Measurements from ENCODE around the gene C6orf58.
"Not testable (repeated sequence)": the region's sequence is repeated elsewhere in the genome, so short reads cannot be mapped to it uniquely, and the experiment has no call there.

C6orf58 gene

DNA sequence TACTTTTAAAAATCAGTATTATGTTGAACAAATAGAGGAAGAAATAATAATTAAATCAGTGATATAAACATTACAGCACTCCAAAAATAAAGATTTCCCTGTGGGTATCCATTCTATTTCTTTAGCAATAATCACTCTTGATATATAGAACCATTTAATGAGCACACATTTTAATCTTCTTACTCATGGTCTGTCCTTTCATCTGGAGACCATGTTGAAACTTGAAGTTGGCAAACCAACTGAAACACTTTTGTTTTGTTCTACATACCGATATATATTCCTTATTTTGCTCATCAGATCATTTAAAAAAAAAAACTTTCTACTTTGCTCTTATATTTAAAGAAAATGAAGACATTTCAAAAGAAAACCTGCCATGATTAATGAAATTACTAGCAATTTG, 13.4 kb downstream of the C6orf58 start:
- Histone ChIP-seq H3K4me3 (ENCODE audit: extremely low read depth, insufficient read depth, low read length, poor library complexity, severe bottlenecking) (no peak overlapping the region), H3K4me1 (ENCODE audit: control insufficient read depth, insufficient read depth, low read length, poor library complexity, severe bottlenecking) (no peaks in the 10 kb centered on the region), H3K36me3 (ENCODE audit: control insufficient read depth, insufficient read depth, low read length) (no peaks in the 10 kb centered on the region), H3K27ac (ENCODE audit: low read depth, low read length, severe bottlenecking) (no peak overlapping the region), H3K9me3 (ENCODE audit: control insufficient read depth, low read length) (peaks cover 6% of the 10 kb centered on the region)
- WGBS, 2 experiments (ENCODE audit: insufficient coverage in 2 of 2), result 100% methylated on average over 1 of the region's 1 CpG; no CpG with 5 or more reads in 1 of the 2 experiments

DNA sequence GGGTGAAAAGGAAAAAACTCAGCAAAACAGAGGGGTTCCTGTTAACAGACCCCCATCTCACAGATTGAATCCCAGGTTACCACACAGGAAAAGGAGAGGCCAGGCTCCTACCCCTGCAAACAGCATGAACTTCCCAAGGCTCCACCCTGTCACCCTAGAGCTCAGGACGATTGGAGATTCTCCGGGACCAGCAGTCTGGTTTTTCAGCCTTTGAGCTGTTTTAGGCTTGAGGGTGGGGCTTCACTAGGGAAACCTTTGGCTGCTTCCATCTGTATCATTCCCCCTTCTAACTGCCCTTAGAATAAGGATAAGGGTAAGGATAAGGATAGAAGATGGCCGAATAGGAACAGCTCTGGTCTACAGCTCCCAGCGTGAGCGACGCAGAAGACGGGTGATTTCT, 16.0 kb downstream of the C6orf58 start:
- Histone ChIP-seq H3K36me3 (ENCODE audit: control insufficient read depth, insufficient read depth, low read length) (no peaks in the 10 kb centered on the region), H3K27ac (ENCODE audit: low read depth, low read length, severe bottlenecking) (no peak overlapping the region), H3K9me3 (ENCODE audit: control insufficient read depth, low read length) (peaks cover 6% of the 10 kb centered on the region), H3K4me3 (ENCODE audit: extremely low read depth, insufficient read depth, low read length, poor library complexity, severe bottlenecking) (no peak overlapping the region), H3K4me1 (ENCODE audit: control insufficient read depth, insufficient read depth, low read length, poor library complexity, severe bottlenecking) (no peaks in the 10 kb centered on the region)
- 92 to 100% methylated on average over 1 to 2 of the region's 7 CpGs for WGBS, 2 experiments (ENCODE audit: insufficient coverage in 2 of 2)

GRCh38 chr6:127593456-127593855, 16.5 kb downstream of the C6orf58 start:
- 62 to 83% methylated on average over 3 to 11 of the region's 21 CpGs for WGBS, 2 experiments (ENCODE audit: insufficient coverage in 2 of 2)
- not testable (repeated sequence) for H3K4me1 ChIP-seq (ENCODE audit: control insufficient read depth, insufficient read depth, low read length, poor library complexity, severe bottlenecking); H3K36me3 ChIP-seq (ENCODE audit: control insufficient read depth, insufficient read depth, low read length); H3K4me3 ChIP-seq (ENCODE audit: extremely low read depth, insufficient read depth, low read length, poor library complexity, severe bottlenecking); H3K27ac ChIP-seq (ENCODE audit: low read depth, low read length, severe bottlenecking); H3K9me3 ChIP-seq (ENCODE audit: control insufficient read depth, low read length)

GRCh38 chr6:127606131-127606562, 29.2 kb downstream of the C6orf58 start:
- Histone ChIP-seq H3K27ac (ENCODE audit: low read depth, low read length, severe bottlenecking) (no peak overlapping the region), H3K4me3 (ENCODE audit: extremely low read depth, insufficient read depth, low read length, poor library complexity, severe bottlenecking) (no peak overlapping the region), H3K9me3 (ENCODE audit: control insufficient read depth, low read length) (no peaks in the 10 kb centered on the region), H3K36me3 (ENCODE audit: control insufficient read depth, insufficient read depth, low read length) (no peaks in the 10 kb centered on the region), H3K4me1 (ENCODE audit: control insufficient read depth, insufficient read depth, low read length, poor library complexity, severe bottlenecking) (no peaks in the 10 kb centered on the region)
- WGBS, 2 experiments (ENCODE audit: insufficient coverage in 2 of 2), result 60 to 84% methylated on average over 3 of the region's 3 CpGs

DNA sequence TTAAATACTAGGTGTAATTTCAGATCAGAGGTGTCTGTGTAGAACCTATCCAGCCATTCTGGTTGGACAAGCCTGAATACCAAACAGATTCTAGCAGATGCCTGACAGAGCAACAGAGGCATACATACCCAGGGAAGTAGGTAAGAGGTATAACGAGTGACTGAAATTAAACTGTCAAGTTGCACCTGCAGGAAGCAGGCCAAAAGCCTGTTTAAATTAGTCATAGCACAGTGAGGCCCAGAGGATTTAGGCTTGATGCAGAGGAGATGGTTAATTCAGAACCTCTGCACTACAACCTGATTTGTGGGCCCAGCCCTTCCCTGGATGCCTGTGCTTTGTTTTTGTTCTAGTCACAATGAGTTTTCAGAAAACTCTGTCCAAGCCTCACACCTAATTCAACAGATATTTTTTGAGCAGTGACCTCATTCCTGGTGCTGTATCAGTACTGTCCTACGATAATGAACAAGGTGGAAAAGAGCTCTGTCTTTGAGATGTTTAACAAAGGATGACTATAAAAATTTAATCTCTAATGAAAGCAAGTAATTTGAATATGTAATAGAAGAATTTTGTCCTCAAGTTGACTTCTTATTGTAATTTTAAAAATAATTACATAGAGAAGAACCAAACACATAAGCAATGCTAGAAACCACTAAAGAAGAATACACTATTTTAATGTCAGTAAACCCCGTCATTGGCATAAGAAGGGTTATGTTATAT, 31.7 kb downstream of the C6orf58 start:
- 75 to 86% methylated on average over 1 to 2 of the region's 3 CpGs for WGBS, 2 experiments (ENCODE audit: insufficient coverage in 2 of 2)
- H3K4me1 ChIP-seq (ENCODE audit: control insufficient read depth, insufficient read depth, low read length, poor library complexity, severe bottlenecking), result no peaks in the 10 kb centered on the region
- no peak overlapping the region for H3K4me3 ChIP-seq (ENCODE audit: extremely low read depth, insufficient read depth, low read length, poor library complexity, severe bottlenecking)
- H3K27ac ChIP-seq (ENCODE audit: low read depth, low read length, severe bottlenecking), result no peak overlapping the region
- no peaks in the 10 kb centered on the region for H3K36me3 ChIP-seq (ENCODE audit: control insufficient read depth, insufficient read depth, low read length)
- no peaks in the 10 kb centered on the region for H3K9me3 ChIP-seq (ENCODE audit: control insufficient read depth, low read length)

- no CpG with 5 or more reads among the region's 5 CpGs for WGBS, 2 experiments (ENCODE audit: insufficient coverage in 2 of 2)
- no peaks in the 10 kb centered on the region for H3K36me3 ChIP-seq (ENCODE audit: control insufficient read depth, insufficient read depth, low read length)
- no peak overlapping the region for H3K4me3 ChIP-seq (ENCODE audit: extremely low read depth, insufficient read depth, low read length, poor library complexity, severe bottlenecking)
- H3K9me3 ChIP-seq (ENCODE audit: control insufficient read depth, low read length), result no peaks in the 10 kb centered on the region
- no peak overlapping the region for H3K27ac ChIP-seq (ENCODE audit: low read depth, low read length, severe bottlenecking)
- no peaks in the 10 kb centered on the region for H3K4me1 ChIP-seq (ENCODE audit: control insufficient read depth, insufficient read depth, low read length, poor library complexity, severe bottlenecking)
Measured at GRCh38 chr6:127618729-127619128, 41.8 kb downstream of the C6orf58 start.

GRCh38 chr6:127630800-127631199, 53.8 kb downstream of the C6orf58 start:
- 82 to 88% methylated on average over 1 of the region's 1 CpG for WGBS, 2 experiments (ENCODE audit: insufficient coverage in 2 of 2)
- no peak overlapping the region for H3K4me3 ChIP-seq (ENCODE audit: extremely low read depth, insufficient read depth, low read length, poor library complexity, severe bottlenecking)
- no peaks in the 10 kb centered on the region for H3K36me3 ChIP-seq (ENCODE audit: control insufficient read depth, insufficient read depth, low read length)
- H3K4me1 ChIP-seq (ENCODE audit: control insufficient read depth, insufficient read depth, low read length, poor library complexity, severe bottlenecking), result no peaks in the 10 kb centered on the region
- no peak overlapping the region for H3K27ac ChIP-seq (ENCODE audit: low read depth, low read length, severe bottlenecking)
- H3K9me3 ChIP-seq (ENCODE audit: control insufficient read depth, low read length), result no peaks in the 10 kb centered on the region

- H3K9me3 ChIP-seq (ENCODE audit: control insufficient read depth, low read length), result no peaks in the 10 kb centered on the region
- H3K27ac ChIP-seq (ENCODE audit: low read depth, low read length, severe bottlenecking), result no peak overlapping the region
Measured at GRCh38 chr6:127634178-127634577, 57.2 kb downstream of the C6orf58 start.

DNA sequence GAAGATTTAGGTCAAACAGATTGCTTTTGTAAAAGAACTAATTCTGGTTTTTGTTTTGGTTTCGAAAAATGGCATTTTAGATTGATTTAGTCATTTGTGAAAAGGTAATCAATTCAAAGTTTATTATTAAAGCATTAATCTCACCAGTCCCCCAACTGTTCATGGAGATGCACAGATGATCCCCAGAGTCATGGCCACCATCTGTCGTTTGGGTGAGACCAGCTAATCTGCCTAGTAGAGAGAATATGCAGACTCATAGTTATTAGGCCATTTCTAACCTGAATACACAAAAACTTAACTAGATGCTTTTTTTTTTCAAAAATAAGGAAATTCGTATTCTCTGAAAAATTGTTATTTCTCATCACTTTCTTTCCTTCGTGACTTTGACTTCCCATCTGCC, 58.1 kb downstream of the C6orf58 start:
- Histone ChIP-seq H3K27ac (ENCODE audit: low read depth, low read length, severe bottlenecking) (no peak overlapping the region), H3K9me3 (ENCODE audit: control insufficient read depth, low read length) (no peaks in the 10 kb centered on the region), H3K36me3 (ENCODE audit: control insufficient read depth, insufficient read depth, low read length) (no peaks in the 10 kb centered on the region), H3K4me3 (ENCODE audit: extremely low read depth, insufficient read depth, low read length, poor library complexity, severe bottlenecking) (no peak overlapping the region), H3K4me1 (ENCODE audit: control insufficient read depth, insufficient read depth, low read length, poor library complexity, severe bottlenecking) (no peaks in the 10 kb centered on the region)
- WGBS, 2 experiments (ENCODE audit: insufficient coverage in 2 of 2), result 100% methylated on average over 1 to 2 of the region's 4 CpGs

More at GRCh38 chr6:127634178-127634577, 57.2 kb downstream of the C6orf58 start:
- no peaks in the 10 kb centered on the region for H3K4me1 ChIP-seq (ENCODE audit: control insufficient read depth, insufficient read depth, low read length, poor library complexity, severe bottlenecking)
- H3K36me3 ChIP-seq (ENCODE audit: control insufficient read depth, insufficient read depth, low read length), result no peaks in the 10 kb centered on the region
- no peak overlapping the region for H3K4me3 ChIP-seq (ENCODE audit: extremely low read depth, insufficient read depth, low read length, poor library complexity, severe bottlenecking)

DNA sequence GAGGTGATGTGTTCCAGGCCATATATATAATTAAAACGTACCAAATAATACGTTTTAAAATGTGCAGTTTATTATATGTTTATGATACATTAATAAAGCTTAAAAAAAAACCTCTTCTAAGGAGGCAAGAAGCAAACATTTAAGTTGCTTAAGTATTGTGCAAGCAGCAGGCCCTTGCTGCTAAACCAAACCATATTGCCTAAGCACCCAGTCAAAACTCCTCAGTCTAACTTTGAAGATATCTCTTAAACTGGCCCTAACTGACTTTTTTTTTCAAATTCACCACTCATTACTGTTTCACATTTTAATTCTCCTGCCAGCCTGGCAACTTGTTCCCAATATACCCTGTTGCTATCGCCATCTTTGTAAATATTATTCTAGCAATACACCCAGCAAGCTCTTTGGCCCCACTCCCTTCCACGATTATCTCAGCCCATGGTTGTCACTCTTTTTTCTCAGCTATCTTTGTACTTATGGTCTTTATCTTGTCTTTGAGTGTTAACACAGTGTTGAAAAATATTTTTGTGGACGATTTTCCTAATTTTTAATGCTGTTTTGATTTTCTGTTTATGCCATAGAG, 60.9 kb downstream of the C6orf58 start:
- H3K4me1 ChIP-seq (ENCODE audit: control insufficient read depth, insufficient read depth, low read length, poor library complexity, severe bottlenecking), result no peaks in the 10 kb centered on the region
- H3K27ac ChIP-seq (ENCODE audit: low read depth, low read length, severe bottlenecking), result no peak overlapping the region
- H3K9me3 ChIP-seq (ENCODE audit: control insufficient read depth, low read length), result no peaks in the 10 kb centered on the region
- no peak overlapping the region for H3K4me3 ChIP-seq (ENCODE audit: extremely low read depth, insufficient read depth, low read length, poor library complexity, severe bottlenecking)
- 100% methylated on average over 1 of the region's 5 CpGs for WGBS, 2 experiments (ENCODE audit: insufficient coverage in 2 of 2)
- H3K36me3 ChIP-seq (ENCODE audit: control insufficient read depth, insufficient read depth, low read length), result no peaks in the 10 kb centered on the region
